ENCODE results near the gene SMURF1.

- TF ChIP-seq EZH2 (IDR thresholded peaks at IDR 0.05; ENCODE audit: low read length, missing control alignments) (no peak), CTCF (conservative IDR thresholded peaks at IDR 0.05 in 1 of 2, IDR thresholded peaks at IDR 0.05 in 1 of 2; ENCODE audit: low read depth in 1 of 2, low read length in 2 of 2) (no peak)
Observed at GRCh38 chr7:99122762-99123161, 21.1 kb downstream of the SMURF1 start.
